WTC11 (cell line): Measurements from ENCODE around the gene KRT36. TPM values are rescaled to one million over a fixed set of nuclear protein-coding genes. Genes with fewer than 3 reads are reported as not detected.

ENCODE experiments used
- ATAC-seq: fragments of 200-7000 bp; cut with Tn5 transposase; 2 replicates; pipeline ENCODE4 v1.10.0; 2021; ENCODE audit warnings: mild to moderate bottlenecking, moderate library complexity
- CTCF ChIA-PET: fragments of 300-600 bp; sonication (Branson Sonifier 250); formaldehyde crosslinking; loops from one replicate; lab custom pipeline; 2021; ENCODE audit warnings: antibody characterized with exemption; lab: Charles Lee
- POLR2A ChIA-PET: fragments of 350-600 bp; sonication (Branson Sonifier 250); formaldehyde crosslinking; loops from one replicate; lab custom pipeline; 2021; ENCODE audit warnings: antibody characterized with exemption; lab: Charles Lee
- DNase-seq: peaks from one replicate; pipeline ENCODE4 v3.0.0; 2021; ENCODE audit warnings: low spot score
- H3K27ac Mint-ChIP-seq: 2 replicates; pipeline ENCODE4 v1.8.0; 2021; ENCODE audit warnings: mixed read lengths
- H3K27me3 Mint-ChIP-seq: 2 replicates; pipeline ENCODE4 v1.8.0; 2021; ENCODE audit warnings: low read depth, mild to moderate bottlenecking, moderate library complexity, mixed read lengths
- H3K36me3 Mint-ChIP-seq: 2 replicates; pipeline ENCODE4 v1.8.0; 2021; ENCODE audit warnings: mixed read lengths
- H3K4me1 Mint-ChIP-seq: 2 replicates; pipeline ENCODE4 v1.8.0; 2022; ENCODE audit warnings: mixed read lengths
- H3K4me3 Mint-ChIP-seq: 2 replicates; pipeline ENCODE4 v1.8.0; 2021; ENCODE audit warnings: mild to moderate bottlenecking, moderate library complexity, mixed read lengths
- H3K9me3 Mint-ChIP-seq: 2 replicates; pipeline ENCODE4 v1.8.0; 2021; ENCODE audit warnings: mixed read lengths
- ATF1 ChIP-seq: sonication (generic); formaldehyde crosslinking; IDR thresholded peaks from 2 replicates; pipeline ENCODE4 v1.8.1; 2023; ENCODE audit warnings: mild to moderate bottlenecking, moderate library complexity, missing genetic modification reagents
- ATF3 ChIP-seq: sonication (generic); formaldehyde crosslinking; conservative IDR thresholded peaks from 2 replicates; pipeline ENCODE4 v1.8.1; 2022; ENCODE audit warnings: mild to moderate bottlenecking, missing genetic modification reagents
- E2F4 ChIP-seq: sonication (generic); formaldehyde crosslinking; IDR thresholded peaks from 2 replicates; pipeline ENCODE4 v1.8.1; 2022; ENCODE audit warnings: low read depth, mild to moderate bottlenecking, moderate library complexity, missing genetic modification reagents, borderline replicate concordance
- E2F5 ChIP-seq: sonication (generic); formaldehyde crosslinking; IDR thresholded peaks from 2 replicates; pipeline ENCODE4 v1.8.1; 2022; ENCODE audit warnings: mild to moderate bottlenecking, moderate library complexity, missing genetic modification reagents
- ETV6 ChIP-seq: sonication (generic); formaldehyde crosslinking; IDR thresholded peaks from 2 replicates; pipeline ENCODE4 v1.8.1; 2022; ENCODE audit warnings: mild to moderate bottlenecking, missing genetic modification reagents
- RELA ChIP-seq: sonication (generic); formaldehyde crosslinking; IDR thresholded peaks from 2 replicates; pipeline ENCODE4 v1.8.1; 2022; ENCODE audit warnings: missing genetic modification reagents, mild to moderate bottlenecking, borderline replicate concordance
- STAT6 ChIP-seq: sonication (generic); formaldehyde crosslinking; conservative IDR thresholded peaks from 2 replicates; pipeline ENCODE4 v1.8.1; 2023; ENCODE audit warnings: mild to moderate bottlenecking, low read depth, missing genetic modification reagents, moderate library complexity
- TEAD1 ChIP-seq: sonication (generic); formaldehyde crosslinking; IDR thresholded peaks from 2 replicates; pipeline ENCODE4 v1.8.0; 2022; ENCODE audit warnings: mild to moderate bottlenecking, missing genetic modification reagents
- TP53 ChIP-seq: sonication (generic); formaldehyde crosslinking; IDR thresholded peaks from 2 replicates; pipeline ENCODE4 v1.8.1; 2023; ENCODE audit warnings: mild to moderate bottlenecking, missing genetic modification reagents
- USF2 ChIP-seq: sonication (generic); formaldehyde crosslinking; IDR thresholded peaks from 2 replicates; pipeline ENCODE4 v1.8.1; 2023; ENCODE audit warnings: mild to moderate bottlenecking, missing genetic modification reagents, moderate library complexity
- ZNF121 ChIP-seq: sonication (generic); formaldehyde crosslinking; IDR thresholded peaks from 2 replicates; pipeline ENCODE4 v1.8.0; 2023; ENCODE audit warnings: missing genetic modification reagents
- ZNF138 ChIP-seq: sonication (generic); formaldehyde crosslinking; conservative IDR thresholded peaks from 2 replicates; pipeline ENCODE4 v1.8.1; 2022; ENCODE audit warnings: mild to moderate bottlenecking, moderate library complexity, missing genetic modification reagents
- ZNF219 ChIP-seq: sonication (generic); formaldehyde crosslinking; IDR thresholded peaks from 2 replicates; pipeline ENCODE4 v1.8.0; 2023; ENCODE audit warnings: missing genetic modification reagents, mild to moderate bottlenecking, borderline replicate concordance
- ZNF232 ChIP-seq: sonication (generic); formaldehyde crosslinking; IDR thresholded peaks from 2 replicates; pipeline ENCODE4 v1.8.0; 2022; ENCODE audit warnings: mild to moderate bottlenecking, missing genetic modification reagents
- ZNF281 ChIP-seq: sonication (generic); formaldehyde crosslinking; IDR thresholded peaks from 2 replicates; pipeline ENCODE4 v1.8.0; 2023; ENCODE audit warnings: mild to moderate bottlenecking, missing genetic modification reagents
- ZNF416 ChIP-seq: fragments of 250-450 bp; sonication (Bioruptor Pico); IDR thresholded peaks from 2 replicates; pipeline ENCODE4 v1.9.0; 2021; ENCODE audit warnings: mild to moderate bottlenecking, inconsistent platforms
- total RNA-seq: library from RNA; stranded (reverse); gene quantifications from 3 replicates; pipeline ENCODE4 v1.2.3, GENCODE V29; 2021

Gene KRT36
- total RNA-seq, 1 experiment from 2014 or later, result not detected

- TF ChIP-seq ATF3 (CRISPR knock-in tag), result no peak
- TF ChIP-seq E2F4 (CRISPR knock-in tag), result no peak
- no peak for TF ChIP-seq ATF1
- no peak for TF ChIP-seq RELA
- TF ChIP-seq ETV6 (CRISPR knock-in tag), result no peak
- TF ChIP-seq ZNF121 (CRISPR knock-in tag), result no peak
- TF ChIP-seq STAT6 (CRISPR knock-in tag), result no peak
- TF ChIP-seq, all 79 proteins: peak for 0
Observed at GRCh38 chr17:41499714-41500113, 10.0 kb upstream of the KRT36 start (continued).

GRCh38 chr17:41498276-41498675 is 8.6 kb upstream of the KRT36 start:
- Mint-ChIP-seq H3K27ac (no peak overlapping the region), H3K4me3 (no peak overlapping the region), H3K27me3 (peaks cover 2% of the 10 kb centered on the region; the same call in 1 of the 2 replicates), H3K36me3 (no peaks in the 10 kb centered on the region)
- POLR2A ChIA-PET, result interaction anchor here (1.3 kb wide), 1 partner anchor 30 kb away, joined by 4 read pairs; the partner anchor contains the start of gene KRT19
- ATAC-seq, result no peak
- TF ChIP-seq TP53 (CRISPR knock-in tag), result no peak
- no peak for TF ChIP-seq USF2
- TF ChIP-seq E2F5 (CRISPR knock-in tag), result no peak
- TF ChIP-seq ZNF138 (CRISPR knock-in tag), result no peak
- TF ChIP-seq ZNF416 (CRISPR knock-in tag), result no peak
- no peak for TF ChIP-seq ZNF281 (CRISPR knock-in tag)
- TF ChIP-seq ZNF232 (CRISPR knock-in tag), result no peak
- no peak for TF ChIP-seq TEAD1 (CRISPR knock-in tag)
- no peak for TF ChIP-seq ZNF219 (CRISPR knock-in tag)
- TF ChIP-seq, all 79 proteins: peak for 0
- Mint-ChIP-seq H3K4me1 (peaks cover 37% of the 10 kb centered on the region), H3K9me3 (no peaks in the 10 kb centered on the region)
- DNase-seq, result no peak
- CTCF ChIA-PET, result interaction anchor here (0.9 to 2.1 kb wide), 7 partner anchors 11 to 635 kb away, joined by 3 to 15 read pairs (median 5); no protein-coding TSS in a partner anchor
